ENCODE results near the gene ASPSCR1.

Gene ASPSCR1

DNA sequence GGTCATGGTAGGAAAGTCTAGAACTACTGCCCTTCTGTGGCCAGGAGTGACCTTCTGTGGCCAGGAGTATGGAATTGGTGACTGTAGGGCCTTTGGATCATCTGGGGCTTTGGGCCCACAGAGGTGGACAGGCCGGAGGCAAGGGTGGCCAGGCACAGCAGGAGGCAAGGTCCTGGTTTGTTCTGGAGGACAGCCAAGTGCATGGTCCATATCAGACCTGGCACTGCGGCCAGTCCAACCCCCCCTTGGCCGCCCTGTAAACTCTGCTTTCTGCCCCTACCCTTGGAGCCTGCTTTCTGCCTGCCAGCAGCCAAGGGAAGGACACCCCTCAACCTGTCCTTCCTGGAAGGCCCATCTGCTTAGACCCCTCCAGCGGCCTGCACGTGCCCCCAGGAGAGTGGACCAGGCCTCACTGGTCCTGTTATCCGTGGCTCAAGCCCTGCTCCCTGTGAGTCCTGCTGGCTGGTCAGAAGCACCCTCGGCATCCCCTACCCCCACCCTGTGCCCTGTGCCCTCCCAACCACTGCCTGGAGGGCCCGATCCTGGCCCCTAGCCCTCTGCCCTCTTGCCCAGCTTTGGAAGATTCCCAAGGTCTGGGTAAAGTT, 62.4 kb downstream of the ASPSCR1 start:
- H3K27ac Mint-ChIP-seq, result no peak overlapping the region
- no peaks in the 10 kb centered on the region for H3K9me3 Mint-ChIP-seq
- DNase-seq (ENCODE audit: low spot score in 2 of 2), result no peak
- H3K4me3 Mint-ChIP-seq, result no peak overlapping the region
- no peaks in the 10 kb centered on the region for H3K27me3 Mint-ChIP-seq
- H3K4me1 Mint-ChIP-seq, result peaks cover 5% of the 10 kb centered on the region
- no peak for ATAC-seq (ENCODE audit: low read depth)
- H3K36me3 Mint-ChIP-seq, result peaks cover 4% of the 10 kb centered on the region

DNA sequence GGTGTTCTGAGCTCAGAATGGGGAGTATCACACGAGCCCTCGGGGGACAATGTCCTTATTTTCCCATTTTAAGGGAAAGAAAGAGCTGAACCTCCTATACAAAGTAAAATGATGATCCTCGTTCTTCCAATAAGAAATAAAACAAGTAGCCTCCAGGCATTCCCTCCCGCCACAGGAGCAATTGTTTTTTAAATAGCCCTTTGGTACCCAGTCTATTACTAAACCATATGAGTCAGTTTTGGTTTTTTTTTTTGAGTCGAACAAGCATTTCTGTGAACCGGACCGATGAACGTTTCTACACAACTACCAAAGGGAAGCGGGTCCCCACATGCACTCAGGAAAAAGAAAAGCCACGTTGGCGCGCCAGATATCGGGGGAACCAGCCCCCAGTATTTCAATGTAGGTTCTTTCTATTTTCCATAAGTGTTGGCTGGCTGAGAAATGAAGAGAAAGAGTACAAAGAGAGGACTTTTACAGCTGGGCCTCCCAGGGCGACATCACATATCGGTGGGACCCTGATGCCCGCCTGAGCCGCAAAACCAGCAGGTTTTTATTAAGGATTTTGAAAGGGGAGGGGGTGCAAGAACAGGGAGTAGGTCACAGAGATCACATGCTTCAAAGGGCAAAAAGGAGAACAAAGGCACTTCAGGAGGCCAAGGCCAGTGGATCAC, 63.9 kb downstream of the ASPSCR1 start:
- Mint-ChIP-seq H3K27me3 (no peaks in the 10 kb centered on the region), H3K27ac (no peak overlapping the region), H3K9me3 (no peaks in the 10 kb centered on the region), H3K4me1 (peaks cover 5% of the 10 kb centered on the region), H3K36me3 (no peaks in the 10 kb centered on the region), H3K4me3 (no peak overlapping the region)
- no peak for ATAC-seq (ENCODE audit: low read depth)
- DNase-seq (ENCODE audit: low spot score in 2 of 2), result no peak

DNA sequence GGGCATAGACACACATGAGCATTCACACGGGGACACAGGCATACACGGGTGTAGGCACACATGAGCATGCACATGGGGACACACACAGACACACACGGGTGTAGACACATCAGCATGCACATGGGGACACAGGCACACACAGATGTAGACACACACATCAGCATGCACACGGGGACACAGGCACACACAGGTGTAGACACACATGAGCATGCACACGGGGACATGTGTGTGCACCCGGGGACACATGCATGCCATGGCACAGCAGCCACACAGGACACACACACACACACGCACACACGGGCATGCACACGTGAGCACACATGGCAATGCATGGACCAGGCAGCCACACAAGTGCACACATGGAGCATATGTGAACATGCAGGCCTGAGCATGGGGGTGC, 65.2 kb downstream of the ASPSCR1 start:
- no peaks in the 10 kb centered on the region for H3K9me3 Mint-ChIP-seq
- no peak overlapping the region for H3K4me3 Mint-ChIP-seq
- no peak overlapping the region for H3K27ac Mint-ChIP-seq
- no peak for ATAC-seq (ENCODE audit: low read depth)
- H3K4me1 Mint-ChIP-seq, result peaks cover 4% of the 10 kb centered on the region
- H3K27me3 Mint-ChIP-seq, result no peaks in the 10 kb centered on the region
- H3K36me3 Mint-ChIP-seq, result peaks cover 4% of the 10 kb centered on the region
- no peak for DNase-seq (ENCODE audit: low spot score in 2 of 2)

DNA sequence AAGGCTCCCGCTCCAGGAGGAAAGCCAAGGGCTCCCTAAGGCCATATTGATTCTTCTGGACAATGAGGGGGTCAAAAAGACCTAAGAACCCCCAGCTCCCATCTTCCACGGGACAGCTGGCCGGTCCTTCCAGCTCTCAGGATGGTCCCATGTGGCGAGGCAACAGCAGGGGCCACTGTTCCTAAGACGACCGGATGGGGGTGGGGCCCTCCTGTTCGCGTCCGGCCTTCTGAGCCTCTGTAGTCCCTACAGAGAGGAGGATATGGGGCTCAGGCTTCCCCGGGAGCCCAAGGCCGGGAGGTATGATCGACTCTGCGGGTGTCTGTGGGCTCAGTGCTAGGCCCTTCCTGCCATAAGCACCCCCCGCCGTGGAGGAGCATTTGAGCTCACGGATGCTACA, 66.1 kb downstream of the ASPSCR1 start:
- Mint-ChIP-seq H3K4me1 (no peaks in the 10 kb centered on the region), H3K36me3 (peaks cover 5% of the 10 kb centered on the region), H3K4me3 (no peak overlapping the region), H3K27me3 (no peaks in the 10 kb centered on the region), H3K9me3 (no peaks in the 10 kb centered on the region), H3K27ac (no peak overlapping the region)
- ATAC-seq (ENCODE audit: low read depth) (no peak), DNase-seq (ENCODE audit: low spot score in 2 of 2) (no peak)

DNA sequence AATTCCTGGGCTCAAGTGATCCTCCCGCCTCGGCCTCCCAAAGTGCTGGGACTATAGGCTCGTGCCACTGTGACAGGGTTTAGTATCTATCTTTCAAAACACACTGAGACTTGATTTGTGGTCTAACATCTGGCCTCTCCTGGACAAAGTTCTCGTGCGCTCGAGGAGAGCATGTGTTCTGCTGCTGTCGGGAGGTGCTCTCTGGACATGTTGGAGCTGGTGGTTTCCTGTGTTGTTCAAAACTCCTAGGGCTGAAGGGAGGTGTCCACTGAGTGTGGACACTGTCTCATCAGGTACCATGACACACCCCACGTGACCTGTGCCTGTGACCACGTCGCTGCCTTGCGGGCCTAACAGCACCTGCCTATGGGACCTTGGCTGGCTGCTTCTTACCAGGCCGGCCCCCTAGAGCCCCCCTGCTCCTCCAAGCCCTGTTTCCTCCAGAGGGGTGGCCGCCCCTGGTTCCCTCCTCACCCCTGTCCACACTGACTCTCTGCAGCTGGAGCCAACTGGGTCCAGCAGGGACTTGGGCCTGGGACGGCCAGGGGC, 68.6 kb downstream of the ASPSCR1 start:
- peaks cover 7% of the 10 kb centered on the region for H3K36me3 Mint-ChIP-seq
- H3K4me3 Mint-ChIP-seq, result no peak overlapping the region
- ATAC-seq (ENCODE audit: low read depth) (no peak), DNase-seq (ENCODE audit: low spot score in 2 of 2) (no peak)
- no peak overlapping the region for H3K27ac Mint-ChIP-seq
- peaks cover 8% of the 10 kb centered on the region for H3K4me1 Mint-ChIP-seq
- H3K9me3 Mint-ChIP-seq, result no peaks in the 10 kb centered on the region
- H3K27me3 Mint-ChIP-seq, result no peaks in the 10 kb centered on the region

DNA sequence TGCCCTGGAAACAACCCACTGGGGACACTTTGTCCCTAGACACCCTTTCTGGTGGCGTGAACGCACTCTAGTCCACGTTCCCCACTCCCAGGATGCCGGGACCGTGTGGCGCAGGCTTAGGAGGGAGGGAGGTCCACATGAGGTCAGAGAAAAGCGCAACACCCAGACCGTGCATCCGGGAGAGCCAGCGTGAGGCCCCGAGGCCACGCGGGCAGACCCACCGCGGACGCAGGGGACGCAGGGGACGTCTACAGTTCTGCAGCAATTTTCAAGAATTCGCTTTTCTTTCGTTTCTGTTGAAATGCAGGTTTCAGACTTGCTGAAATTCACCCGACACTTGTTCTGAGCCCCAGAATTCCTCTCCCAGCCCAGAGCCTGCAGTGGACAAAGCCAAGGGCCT, 69.5 kb downstream of the ASPSCR1 start:
- Mint-ChIP-seq H3K27me3 (no peaks in the 10 kb centered on the region), H3K27ac (no peak overlapping the region), H3K36me3 (peaks cover 7% of the 10 kb centered on the region), H3K4me1 (peaks cover 8% of the 10 kb centered on the region), H3K4me3 (no peak overlapping the region), H3K9me3 (no peaks in the 10 kb centered on the region)
- no peak for ATAC-seq (ENCODE audit: low read depth)
- no peak for DNase-seq (ENCODE audit: low spot score in 2 of 2)

DNA sequence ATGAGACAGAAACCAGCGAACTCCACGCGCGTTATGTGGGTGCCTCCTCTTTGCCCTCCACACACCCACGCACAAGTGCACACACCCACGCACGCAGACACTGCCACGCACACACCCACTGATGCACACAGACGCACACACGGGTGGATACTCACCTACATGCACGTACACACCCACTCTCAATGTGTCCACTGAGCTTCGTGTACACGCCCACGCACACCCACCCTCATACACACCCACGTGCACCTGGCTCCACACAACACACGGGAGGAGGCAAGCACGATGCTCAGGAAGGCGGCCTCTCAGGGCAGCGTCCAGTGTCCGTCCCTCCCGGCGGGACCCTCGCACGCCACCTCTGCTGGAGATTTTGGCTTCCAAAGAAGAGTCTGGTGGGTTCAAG, 70.0 kb downstream of the ASPSCR1 start:
- peaks cover 7% of the 10 kb centered on the region for H3K36me3 Mint-ChIP-seq
- ATAC-seq (ENCODE audit: low read depth) (no peak), DNase-seq (ENCODE audit: low spot score in 2 of 2) (no peak)
- peaks cover 8% of the 10 kb centered on the region for H3K4me1 Mint-ChIP-seq
- no peak overlapping the region for H3K27ac Mint-ChIP-seq
- H3K27me3 Mint-ChIP-seq, result no peaks in the 10 kb centered on the region
- no peaks in the 10 kb centered on the region for H3K9me3 Mint-ChIP-seq
- no peak overlapping the region for H3K4me3 Mint-ChIP-seq

DNA sequence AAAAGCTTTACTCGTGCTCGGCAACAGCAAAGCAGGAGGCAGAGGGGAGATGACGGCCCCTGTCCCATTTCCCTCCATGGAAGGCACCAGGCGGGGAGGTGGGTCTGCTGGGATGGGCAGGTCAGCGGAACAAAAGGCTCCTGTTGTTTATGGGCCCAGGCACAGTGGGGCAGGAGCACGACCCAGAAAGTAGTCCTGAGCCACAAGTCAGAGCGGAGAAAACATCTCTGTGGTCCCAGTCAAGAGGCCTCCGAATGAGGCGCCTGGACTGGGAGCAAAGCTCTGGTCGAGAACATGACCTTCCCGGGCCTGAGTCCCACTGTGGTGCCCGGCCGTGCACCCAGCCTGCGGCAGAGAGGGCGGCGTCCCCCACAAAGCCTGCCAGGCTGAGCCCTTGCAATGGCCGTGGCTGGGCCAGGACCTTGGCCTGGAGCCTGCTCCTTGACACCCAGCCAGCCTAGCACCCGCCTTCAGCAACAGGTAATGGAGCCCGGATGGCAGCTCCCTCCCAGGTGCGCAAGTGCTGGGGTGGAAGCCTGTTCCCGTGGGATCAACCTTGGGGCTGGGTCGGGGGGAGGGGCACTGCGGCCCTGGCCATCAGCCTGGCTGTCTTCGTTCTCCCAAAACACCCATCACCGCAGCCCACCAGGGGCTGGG, 70.6 kb downstream of the ASPSCR1 start:
- peaks cover 8% of the 10 kb centered on the region for H3K4me1 Mint-ChIP-seq
- no peaks in the 10 kb centered on the region for H3K27me3 Mint-ChIP-seq

DNA sequence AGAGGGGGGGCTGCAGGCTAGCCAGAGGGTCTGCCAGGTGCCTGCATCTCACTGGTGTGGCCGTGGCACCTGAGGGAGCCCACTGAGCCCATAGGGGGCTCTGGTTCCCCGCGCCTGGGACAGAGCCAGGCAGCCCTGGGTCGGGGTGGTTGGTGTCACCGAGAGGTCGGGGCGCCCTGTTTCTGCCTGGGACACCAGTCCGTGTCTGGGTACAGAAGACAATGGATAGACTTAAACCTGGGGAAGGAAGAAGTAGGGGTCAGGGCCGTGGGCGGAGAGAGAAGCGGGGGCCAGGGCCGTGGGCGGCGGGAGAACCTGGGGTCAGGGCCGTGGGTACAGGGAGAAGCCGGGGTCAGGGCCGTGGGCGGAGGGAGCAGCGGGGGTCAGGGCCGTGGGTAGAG, 71.1 kb downstream of the ASPSCR1 start:
- no peaks in the 10 kb centered on the region for H3K27me3 Mint-ChIP-seq
- H3K36me3 Mint-ChIP-seq, result peaks cover 7% of the 10 kb centered on the region
- H3K4me3 Mint-ChIP-seq, result no peak overlapping the region
- peaks cover 8% of the 10 kb centered on the region for H3K4me1 Mint-ChIP-seq
- H3K27ac Mint-ChIP-seq, result no peak overlapping the region
- no peaks in the 10 kb centered on the region for H3K9me3 Mint-ChIP-seq
- DNase-seq (ENCODE audit: low spot score in 2 of 2), result no peak
- ATAC-seq (ENCODE audit: low read depth), result no peak

More for the DNA sequence above, 70.6 kb downstream of the ASPSCR1 start:
- DNase-seq (ENCODE audit: low spot score in 2 of 2) (no peak), ATAC-seq (ENCODE audit: low read depth) (no peak)
- H3K36me3 Mint-ChIP-seq, result peaks cover 7% of the 10 kb centered on the region
- no peak overlapping the region for H3K4me3 Mint-ChIP-seq
- H3K9me3 Mint-ChIP-seq, result no peaks in the 10 kb centered on the region
- no peak overlapping the region for H3K27ac Mint-ChIP-seq

DNA sequence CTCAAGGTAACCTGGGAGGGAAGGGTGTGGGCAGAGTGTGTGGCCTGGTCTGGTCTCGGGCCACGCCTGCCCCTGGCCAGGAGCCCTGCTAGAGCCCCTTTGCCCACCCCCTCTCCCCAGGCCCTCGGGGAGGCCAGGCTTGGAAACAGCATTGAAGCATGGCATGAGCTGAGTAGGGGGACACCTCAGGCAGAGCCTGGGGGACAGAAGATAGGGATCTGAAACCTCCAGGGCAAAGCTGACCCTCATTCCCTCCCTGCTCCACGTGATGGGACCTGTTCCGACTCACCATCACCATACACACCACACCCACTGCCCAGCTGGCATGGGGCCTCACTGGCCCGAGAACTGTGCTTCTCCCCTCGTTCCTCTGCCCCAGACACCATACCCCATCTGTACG, 71.7 kb downstream of the ASPSCR1 start:
- Mint-ChIP-seq H3K4me1 (peaks cover 8% of the 10 kb centered on the region), H3K27ac (no peak overlapping the region), H3K9me3 (no peaks in the 10 kb centered on the region), H3K27me3 (no peaks in the 10 kb centered on the region), H3K4me3 (no peak overlapping the region), H3K36me3 (peaks cover 7% of the 10 kb centered on the region)
- no peak for ATAC-seq (ENCODE audit: low read depth)
- no peak for DNase-seq (ENCODE audit: low spot score in 2 of 2)

DNA sequence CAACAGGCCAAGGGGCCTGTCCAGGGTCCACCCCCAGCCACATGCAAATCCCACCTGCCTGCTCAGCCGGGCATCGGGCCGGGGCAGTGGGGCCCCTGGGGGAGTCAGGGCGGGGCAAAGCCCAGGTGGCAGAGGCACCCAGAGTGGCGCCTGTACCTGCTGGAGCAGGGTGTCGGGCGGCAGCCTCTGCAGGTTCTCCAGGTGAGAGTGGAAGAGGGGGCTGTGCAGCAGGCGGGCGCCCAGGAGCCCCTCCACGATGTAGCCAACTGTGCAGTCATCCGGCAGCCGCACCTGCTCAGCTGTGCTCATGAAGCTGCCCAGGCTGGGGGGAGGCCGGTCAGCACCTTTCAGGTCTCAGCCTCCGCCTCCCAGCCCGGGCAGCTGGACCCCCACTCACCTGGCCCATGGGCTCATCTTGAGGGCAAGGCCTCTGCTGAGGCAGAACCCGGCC, 72.1 kb downstream of the ASPSCR1 start:
- Mint-ChIP-seq H3K36me3 (peaks cover 7% of the 10 kb centered on the region), H3K4me1 (peaks cover 8% of the 10 kb centered on the region), H3K27me3 (no peaks in the 10 kb centered on the region), H3K27ac (no peak overlapping the region), H3K4me3 (no peak overlapping the region), H3K9me3 (no peaks in the 10 kb centered on the region)
- ATAC-seq (ENCODE audit: low read depth) (no peak), DNase-seq (ENCODE audit: low spot score in 2 of 2) (no peak)

DNA sequence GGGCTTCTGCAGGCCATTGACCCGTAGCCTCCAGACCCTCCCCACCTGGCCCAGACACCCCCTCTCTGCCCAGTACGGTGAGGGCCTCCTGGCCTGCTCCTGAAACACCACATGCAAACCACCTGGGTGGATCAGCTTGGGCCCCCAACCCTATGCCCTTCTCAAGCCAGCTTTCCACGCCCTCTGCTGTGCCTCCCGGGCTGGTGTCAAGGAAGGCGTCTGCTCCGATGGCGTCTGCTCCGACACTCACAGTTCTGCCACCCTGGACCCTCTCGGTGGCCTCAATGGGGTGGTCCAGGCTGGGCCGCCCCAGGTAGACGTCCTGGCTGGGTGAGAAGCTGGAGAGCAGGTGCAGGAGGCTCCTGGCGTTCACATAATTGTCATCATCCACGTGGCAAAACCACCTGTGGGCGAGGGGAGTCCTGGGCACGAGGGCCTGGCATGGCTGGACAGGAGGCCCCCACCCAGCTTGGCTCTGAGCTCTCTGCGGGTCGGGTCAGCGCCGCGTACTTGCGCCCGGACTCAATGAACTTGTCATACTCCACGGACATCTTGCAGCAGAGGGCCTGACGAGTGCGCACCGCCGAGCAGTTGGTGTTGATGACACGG, 72.8 kb downstream of the ASPSCR1 start:
- H3K36me3 Mint-ChIP-seq, result peaks cover 10% of the 10 kb centered on the region
- no peak for ATAC-seq (ENCODE audit: low read depth)
- peak overlapping the region; percentile 86 for H3K27ac Mint-ChIP-seq
- no peaks in the 10 kb centered on the region for H3K9me3 Mint-ChIP-seq
- peak overlapping the region; percentile 92 for H3K4me3 Mint-ChIP-seq
- no peak for DNase-seq (ENCODE audit: low spot score in 2 of 2)
- no peaks in the 10 kb centered on the region for H3K27me3 Mint-ChIP-seq
- peaks cover 8% of the 10 kb centered on the region for H3K4me1 Mint-ChIP-seq

DNA sequence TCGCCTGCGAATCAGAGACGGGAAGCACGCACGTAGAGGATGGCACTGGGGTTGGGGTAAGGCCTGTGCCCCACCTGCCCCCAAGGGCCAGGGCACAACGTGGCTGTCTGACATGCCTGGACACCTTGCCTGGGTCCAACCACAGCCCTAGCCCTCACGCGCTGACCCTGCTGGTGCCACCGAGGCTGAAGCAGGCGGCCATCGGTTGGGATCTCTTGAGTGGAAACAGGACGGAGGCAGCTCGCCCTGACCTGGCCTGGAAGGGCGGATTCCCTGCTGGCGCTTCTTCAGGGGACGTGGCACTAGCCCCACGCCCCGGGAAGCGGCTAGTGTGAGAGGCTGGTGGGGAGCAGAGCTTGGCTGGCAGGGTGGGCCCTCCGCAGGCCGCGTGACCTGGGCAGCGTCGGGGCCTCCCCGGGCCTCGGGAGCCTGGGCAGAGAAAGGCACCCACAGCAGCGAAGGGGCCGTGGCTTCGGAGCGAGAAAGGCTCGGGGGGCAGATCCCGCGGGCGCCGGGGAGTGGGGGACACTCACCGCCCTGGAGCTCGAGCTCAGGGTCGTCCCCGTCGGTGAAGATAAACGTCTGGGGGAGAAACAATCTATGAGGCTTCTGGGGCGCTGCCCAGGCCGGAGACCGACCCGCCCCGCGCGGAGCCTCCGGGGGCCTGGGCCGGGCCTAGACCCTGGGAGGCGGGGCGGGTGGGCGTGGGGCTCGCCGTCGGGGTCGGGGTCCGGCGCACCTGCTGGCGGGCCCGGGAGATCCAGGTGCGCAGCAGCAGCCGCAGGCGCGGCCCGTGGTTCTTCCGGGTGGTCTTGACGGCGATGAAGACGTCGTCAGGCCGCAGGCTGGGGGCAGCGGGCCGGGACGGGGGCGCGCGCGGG, 73.6 kb downstream of the ASPSCR1 start:
- Mint-ChIP-seq H3K27me3 (no peaks in the 10 kb centered on the region), H3K4me1 (peaks cover 8% of the 10 kb centered on the region), H3K36me3 (peaks cover 10% of the 10 kb centered on the region), H3K27ac (peak overlapping the region; percentile 86), H3K4me3 (peak overlapping the region; percentile 92), H3K9me3 (no peaks in the 10 kb centered on the region)
- DNase-seq (ENCODE audit: low spot score in 2 of 2) (no peak), ATAC-seq (ENCODE audit: low read depth) (peak; percentile 12)
